Middle frontal gyrus (tissue), 1 donor: ENCODE data around the gene CAMK2N2.

Experiments
- DNase-seq: peaks from one replicate; pipeline ENCODE4 v3.0.0-alpha.2; 2015; ENCODE audit warnings: low spot score; ENCODE audit errors: extremely low spot score

Gene CAMK2N2

DNA sequence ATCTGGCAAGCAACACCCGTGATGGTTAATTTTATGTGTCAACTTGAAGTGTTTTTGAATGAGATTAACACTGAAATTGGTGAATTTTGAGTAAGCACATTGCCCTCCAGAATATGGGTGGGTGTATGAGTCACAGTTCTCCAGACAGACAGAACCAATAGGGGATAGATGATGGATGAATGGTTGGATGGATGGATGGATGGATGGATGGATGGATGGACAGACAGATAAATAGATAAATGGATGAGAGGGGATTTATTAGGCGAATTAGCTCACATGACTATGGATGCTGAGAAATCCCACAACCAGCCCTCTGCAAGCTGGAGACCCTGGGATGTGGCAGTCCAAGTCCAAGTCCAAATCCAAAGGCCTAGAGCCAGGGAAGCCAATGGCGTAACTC is 37.4 kb downstream of the CAMK2N2 start:
- no peak for DNase-seq

DNA sequence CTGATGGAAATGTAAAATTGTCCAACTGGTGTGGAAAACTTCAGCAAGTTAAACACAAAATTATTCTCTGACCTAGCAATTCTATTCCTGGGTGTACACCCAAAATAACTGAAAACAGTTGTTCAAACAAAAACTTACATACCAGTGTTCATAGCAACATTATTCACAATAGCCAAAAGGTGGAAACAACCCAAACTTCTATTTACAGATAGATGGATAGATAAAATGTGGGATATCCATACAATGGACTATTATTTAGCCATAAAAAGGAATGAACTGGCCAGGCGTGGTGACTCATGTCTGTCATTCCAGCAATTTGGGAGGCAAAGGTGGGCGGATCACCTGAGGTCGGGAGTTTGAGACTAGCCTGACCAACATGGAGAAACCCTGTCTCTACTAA is 38.8 kb downstream of the CAMK2N2 start:
- no peak for DNase-seq

- no peak for DNase-seq
These were observed 42.5 kb downstream of the CAMK2N2 start for GRCh38 chr3:184218814-184219213.

DNA sequence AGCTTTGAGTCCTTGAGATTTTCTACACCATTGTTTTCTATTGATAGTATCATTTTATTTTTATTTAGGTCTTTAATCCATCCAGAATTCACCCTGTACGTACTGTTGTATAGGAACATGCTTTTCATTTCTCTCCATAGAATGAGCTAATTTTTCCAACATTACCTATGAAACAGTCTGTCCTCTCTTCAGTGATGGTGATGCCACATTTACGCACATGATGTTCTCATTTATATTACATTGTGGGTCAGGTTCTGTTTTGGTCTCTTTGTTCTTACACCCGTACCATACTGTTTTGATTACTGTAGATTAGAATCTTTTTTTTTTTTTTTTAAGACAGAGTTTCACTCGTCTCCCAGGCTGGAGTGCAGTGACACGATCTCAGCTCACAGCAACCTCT is 49.6 kb downstream of the CAMK2N2 start:
- DNase-seq: no peak

DNA sequence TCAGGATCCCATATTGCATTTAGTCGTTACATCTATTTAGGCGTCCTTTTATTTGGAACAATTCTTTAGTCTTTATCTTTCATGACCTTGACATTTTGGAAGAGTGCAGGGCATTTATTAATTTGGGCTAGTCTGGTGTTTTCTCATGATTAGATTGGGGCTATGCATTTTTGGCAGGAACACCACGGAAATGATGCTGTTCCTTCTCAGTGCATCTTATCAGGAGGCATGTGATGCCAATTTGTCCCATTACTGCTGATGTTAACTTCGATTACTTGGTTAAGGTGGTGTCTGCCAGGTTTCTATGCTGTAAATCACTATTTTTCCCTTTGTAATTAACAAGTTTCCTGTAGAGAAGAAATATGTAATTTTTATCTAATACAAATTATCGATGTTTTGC is 50.1 kb downstream of the CAMK2N2 start:
- DNase-seq: no peak
